HL-60 (cell line): ENCODE results near the gene CEP170.

Experiments
- DNase-seq, 2 experiments: peaks; one replicate each; pipeline ENCODE4 v3.0.0-alpha.2; 2010 to 2020; ENCODE audit warnings: low read depth in 1 of 2, low spot score in 1 of 2
- H3K27ac ChIP-seq: fragments of 250-450 bp; sonication (Bioruptor Pico); replicated peaks from 2 replicates; pipeline ENCODE4 v1.5.1; 2020; ENCODE audit warnings: mild to moderate bottlenecking, moderate library complexity
- H3K27me3 ChIP-seq: fragments of 250-450 bp; sonication (Bioruptor Pico); 2 replicates; pipeline ENCODE4 v1.5.1; 2021; ENCODE audit warnings: mild to moderate bottlenecking, moderate library complexity; ENCODE audit not compliant: insufficient read depth, poor library complexity, severe bottlenecking
- H3K4me3 ChIP-seq: replicated peaks from 2 replicates; pipeline ENCODE4 v1.5.1; 2011; ENCODE audit warnings: mild to moderate bottlenecking, control low read depth, low read length; ENCODE audit not compliant: insufficient read depth
- GABPA ChIP-seq: IDR thresholded peaks from 2 replicates; pipeline ENCODE4 v1.6.1; 2012; ENCODE audit warnings: low read depth
- POLR2AphosphoS5 ChIP-seq: IDR thresholded peaks from 2 replicates; pipeline ENCODE4 v1.6.1; 2012; ENCODE audit warnings: low read depth
- SPI1 ChIP-seq: IDR thresholded peaks from 2 replicates; pipeline ENCODE4 v1.6.1; 2012; ENCODE audit warnings: low read depth, mild to moderate bottlenecking, borderline replicate concordance
- TF ChIP-seq, protein P1 (sequence below): IDR thresholded peaks from one replicate; pipeline ENCODE4 v1.5.1; 2011; ENCODE audit warnings: low read length, control low read depth, inconsistent platforms; ENCODE audit not compliant: insufficient read depth
- TF ChIP-seq, protein P2 (sequence below): IDR thresholded peaks from 2 replicates; pipeline ENCODE4 v1.6.1; 2012; ENCODE audit warnings: low read depth; ENCODE audit not compliant: insufficient replicate concordance

Gene CEP170

DNA sequence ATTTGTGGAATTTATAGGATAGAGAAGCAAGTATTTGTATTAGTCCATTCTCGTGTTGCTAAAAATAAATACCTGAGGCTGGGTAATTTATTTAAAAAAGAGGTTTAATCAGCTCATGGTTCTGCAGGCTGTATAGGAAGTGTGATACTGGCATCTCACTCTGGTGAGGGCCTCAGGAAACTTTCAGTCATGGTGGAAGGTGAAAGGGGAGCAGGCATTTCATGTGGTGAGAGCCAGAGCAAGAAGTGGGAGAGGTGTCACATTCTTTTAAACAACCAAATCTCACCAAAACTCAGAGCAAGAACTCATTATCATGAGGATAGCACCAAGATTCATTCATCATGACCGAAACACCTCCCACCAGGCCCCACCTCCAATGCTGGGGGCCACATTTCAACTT is 18.9 kb upstream of the CEP170 start:
- Histone ChIP-seq H3K4me3 (no peak overlapping the region), H3K27me3 (no peaks in the 10 kb centered on the region), H3K27ac (no peak overlapping the region)
- TF ChIP-seq, protein P1, sequence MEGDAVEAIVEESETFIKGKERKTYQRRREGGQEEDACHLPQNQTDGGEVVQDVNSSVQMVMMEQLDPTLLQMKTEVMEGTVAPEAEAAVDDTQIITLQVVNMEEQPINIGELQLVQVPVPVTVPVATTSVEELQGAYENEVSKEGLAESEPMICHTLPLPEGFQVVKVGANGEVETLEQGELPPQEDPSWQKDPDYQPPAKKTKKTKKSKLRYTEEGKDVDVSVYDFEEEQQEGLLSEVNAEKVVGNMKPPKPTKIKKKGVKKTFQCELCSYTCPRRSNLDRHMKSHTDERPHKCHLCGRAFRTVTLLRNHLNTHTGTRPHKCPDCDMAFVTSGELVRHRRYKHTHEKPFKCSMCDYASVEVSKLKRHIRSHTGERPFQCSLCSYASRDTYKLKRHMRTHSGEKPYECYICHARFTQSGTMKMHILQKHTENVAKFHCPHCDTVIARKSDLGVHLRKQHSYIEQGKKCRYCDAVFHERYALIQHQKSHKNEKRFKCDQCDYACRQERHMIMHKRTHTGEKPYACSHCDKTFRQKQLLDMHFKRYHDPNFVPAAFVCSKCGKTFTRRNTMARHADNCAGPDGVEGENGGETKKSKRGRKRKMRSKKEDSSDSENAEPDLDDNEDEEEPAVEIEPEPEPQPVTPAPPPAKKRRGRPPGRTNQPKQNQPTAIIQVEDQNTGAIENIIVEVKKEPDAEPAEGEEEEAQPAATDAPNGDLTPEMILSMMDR: no peak
- TF ChIP-seq, protein P2, sequence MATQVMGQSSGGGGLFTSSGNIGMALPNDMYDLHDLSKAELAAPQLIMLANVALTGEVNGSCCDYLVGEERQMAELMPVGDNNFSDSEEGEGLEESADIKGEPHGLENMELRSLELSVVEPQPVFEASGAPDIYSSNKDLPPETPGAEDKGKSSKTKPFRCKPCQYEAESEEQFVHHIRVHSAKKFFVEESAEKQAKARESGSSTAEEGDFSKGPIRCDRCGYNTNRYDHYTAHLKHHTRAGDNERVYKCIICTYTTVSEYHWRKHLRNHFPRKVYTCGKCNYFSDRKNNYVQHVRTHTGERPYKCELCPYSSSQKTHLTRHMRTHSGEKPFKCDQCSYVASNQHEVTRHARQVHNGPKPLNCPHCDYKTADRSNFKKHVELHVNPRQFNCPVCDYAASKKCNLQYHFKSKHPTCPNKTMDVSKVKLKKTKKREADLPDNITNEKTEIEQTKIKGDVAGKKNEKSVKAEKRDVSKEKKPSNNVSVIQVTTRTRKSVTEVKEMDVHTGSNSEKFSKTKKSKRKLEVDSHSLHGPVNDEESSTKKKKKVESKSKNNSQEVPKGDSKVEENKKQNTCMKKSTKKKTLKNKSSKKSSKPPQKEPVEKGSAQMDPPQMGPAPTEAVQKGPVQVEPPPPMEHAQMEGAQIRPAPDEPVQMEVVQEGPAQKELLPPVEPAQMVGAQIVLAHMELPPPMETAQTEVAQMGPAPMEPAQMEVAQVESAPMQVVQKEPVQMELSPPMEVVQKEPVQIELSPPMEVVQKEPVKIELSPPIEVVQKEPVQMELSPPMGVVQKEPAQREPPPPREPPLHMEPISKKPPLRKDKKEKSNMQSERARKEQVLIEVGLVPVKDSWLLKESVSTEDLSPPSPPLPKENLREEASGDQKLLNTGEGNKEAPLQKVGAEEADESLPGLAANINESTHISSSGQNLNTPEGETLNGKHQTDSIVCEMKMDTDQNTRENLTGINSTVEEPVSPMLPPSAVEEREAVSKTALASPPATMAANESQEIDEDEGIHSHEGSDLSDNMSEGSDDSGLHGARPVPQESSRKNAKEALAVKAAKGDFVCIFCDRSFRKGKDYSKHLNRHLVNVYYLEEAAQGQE: no peak
- TF ChIP-seq SPI1 (no peak), POLR2AphosphoS5 (no peak), GABPA (no peak)
- no peak for DNase-seq

DNA sequence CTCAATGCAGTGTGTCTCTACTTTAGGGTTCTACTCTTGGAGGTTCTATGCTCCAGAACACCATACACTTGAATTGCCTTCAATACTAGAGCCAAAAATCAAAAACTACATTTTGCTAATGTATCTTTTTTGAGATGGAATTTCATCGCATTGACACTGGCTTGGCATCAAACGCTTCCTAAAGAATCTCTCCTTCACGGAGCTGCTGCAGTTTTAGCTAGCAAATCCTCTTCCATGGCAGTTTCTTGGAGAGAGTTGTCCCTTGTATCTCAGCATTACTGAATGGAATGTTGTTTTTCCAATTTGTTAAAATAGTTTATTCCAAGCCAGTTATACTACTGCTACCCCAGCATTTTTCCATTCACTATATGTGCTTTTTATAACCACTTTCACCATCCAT is 18.4 kb upstream of the CEP170 start:
- Histone ChIP-seq H3K27me3 (no peaks in the 10 kb centered on the region), H3K4me3 (no peak overlapping the region), H3K27ac (no peak overlapping the region)
- no peak for DNase-seq
- TF ChIP-seq POLR2AphosphoS5 (no peak), SPI1 (no peak), GABPA (no peak)
- TF ChIP-seq, protein P2: no peak
- TF ChIP-seq, protein P1: no peak

DNA sequence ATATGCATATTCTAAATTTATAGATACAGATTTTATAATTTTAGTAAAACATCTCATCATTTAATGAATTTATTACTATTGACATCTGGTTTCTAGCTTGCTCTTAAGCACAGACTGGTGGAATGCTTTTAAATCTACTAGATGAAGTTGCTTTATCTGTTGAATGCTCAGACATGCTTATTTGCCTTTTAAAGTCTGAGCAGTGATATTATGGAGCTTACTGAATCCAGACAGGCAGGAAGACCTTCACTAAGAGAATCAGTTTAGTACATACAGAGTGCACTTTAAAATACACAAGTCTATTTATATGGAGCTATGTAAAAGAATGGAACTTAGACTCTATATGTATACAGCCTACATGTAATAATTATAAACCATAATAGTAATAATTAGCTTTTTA is 17.3 kb upstream of the CEP170 start:
- Histone ChIP-seq H3K27ac (no peak overlapping the region), H3K4me3 (no peak overlapping the region), H3K27me3 (no peaks in the 10 kb centered on the region)
- TF ChIP-seq, protein P2: no peak
- no peak for TF ChIP-seq GABPA
- TF ChIP-seq, protein P1: no peak
- TF ChIP-seq SPI1: no peak
- DNase-seq: no peak
